GM12873 (cell line): Measurements from ENCODE around the gene SVOP.

Experiments
- CTCF ChIP-seq: IDR thresholded peaks from 2 replicates; pipeline ENCODE4 v1.5.1; 2012; ENCODE audit warnings: low read depth, mild to moderate bottlenecking, moderate library complexity, low read length, control low read depth; ENCODE audit not compliant: insufficient read depth; ENCODE audit errors: missing control alignments

The SVOP gene

GRCh38 chr12:108875682-108876361, 145.0 kb downstream of the SVOP start:
- no peak for TF ChIP-seq CTCF

- no peak for TF ChIP-seq CTCF
These were observed 145.6 kb downstream of the SVOP start for GRCh38 chr12:108875280-108875679.

- no peak for TF ChIP-seq CTCF
These were observed 152.1 kb downstream of the SVOP start for GRCh38 chr12:108868781-108869180.

GRCh38 chr12:108865169-108865568, 155.7 kb downstream of the SVOP start:
- no peak for TF ChIP-seq CTCF

GRCh38 chr12:108862588-108862959, 158.3 kb downstream of the SVOP start:
- no peak for TF ChIP-seq CTCF

GRCh38 chr12:108861878-108862587, 158.8 kb downstream of the SVOP start:
- no peak for TF ChIP-seq CTCF

- no peak for TF ChIP-seq CTCF
These were observed 160.4 kb downstream of the SVOP start for GRCh38 chr12:108860443-108860842.
